Glomerular visceral epithelial cell (primary cell): ENCODE results near the gene RUBCN.
A peak's percentile ranks its signal among the peaks of the same experiment; 100 is the strongest.

Experiments used
- DNase-seq: peaks from one replicate; pipeline ENCODE4 v3.0.0-alpha.2; 2016; ENCODE audit errors: extremely low spot score

Gene RUBCN

GRCh38 chr3:197736491-197737318, at the start of gene RUBCN:
Gene RUBCN (minus strand): TSS chr3:197736904. CDS start chr3:197736719, 185 bp downstream.
- peak; percentile 94 for DNase-seq

GRCh38 chr3:197784019-197784585, 47.4 kb upstream of the RUBCN start:
- DNase-seq, result no peak

DNA sequence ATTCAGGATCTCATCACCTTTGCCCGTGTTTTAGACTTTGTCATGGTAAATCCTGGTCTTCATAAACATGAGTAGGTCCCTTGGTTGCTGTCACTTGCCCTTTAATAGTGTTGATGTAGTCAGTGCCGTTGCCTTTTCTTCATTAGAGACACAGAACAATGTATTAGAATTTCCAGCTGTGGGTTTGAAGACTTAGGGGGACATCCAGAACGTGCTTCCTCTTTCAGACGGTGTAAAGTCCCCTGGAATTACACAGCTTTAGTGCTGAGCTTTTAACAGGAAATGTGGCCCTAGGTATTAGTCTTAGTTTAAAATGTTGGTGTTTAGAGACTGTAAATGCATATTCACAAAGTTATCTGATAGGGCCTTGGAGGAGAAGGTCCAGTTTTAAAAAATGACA, 45.5 kb upstream of the RUBCN start:
- DNase-seq, result no peak

- DNase-seq, result no peak
These were observed 38.6 kb upstream of the RUBCN start for GRCh38 chr3:197775317-197775716.

- DNase-seq, result no peak
These were observed 25.1 kb upstream of the RUBCN start for GRCh38 chr3:197761784-197762183.

- no peak for DNase-seq
These were observed 21.8 kb upstream of the RUBCN start for GRCh38 chr3:197758512-197758911.

GRCh38 chr3:197756704-197757103, 20.0 kb upstream of the RUBCN start:
- no peak for DNase-seq

GRCh38 chr3:197753263-197753662, 16.6 kb upstream of the RUBCN start:
- DNase-seq, result no peak

- DNase-seq, result no peak
These were observed 15.4 kb upstream of the RUBCN start for GRCh38 chr3:197752107-197752506.

GRCh38 chr3:197750858-197751737, 14.4 kb upstream of the RUBCN start:
- DNase-seq, result peak; percentile 50

GRCh38 chr3:197750396-197750831, 13.7 kb upstream of the RUBCN start:
- peak; percentile 58 for DNase-seq

DNA sequence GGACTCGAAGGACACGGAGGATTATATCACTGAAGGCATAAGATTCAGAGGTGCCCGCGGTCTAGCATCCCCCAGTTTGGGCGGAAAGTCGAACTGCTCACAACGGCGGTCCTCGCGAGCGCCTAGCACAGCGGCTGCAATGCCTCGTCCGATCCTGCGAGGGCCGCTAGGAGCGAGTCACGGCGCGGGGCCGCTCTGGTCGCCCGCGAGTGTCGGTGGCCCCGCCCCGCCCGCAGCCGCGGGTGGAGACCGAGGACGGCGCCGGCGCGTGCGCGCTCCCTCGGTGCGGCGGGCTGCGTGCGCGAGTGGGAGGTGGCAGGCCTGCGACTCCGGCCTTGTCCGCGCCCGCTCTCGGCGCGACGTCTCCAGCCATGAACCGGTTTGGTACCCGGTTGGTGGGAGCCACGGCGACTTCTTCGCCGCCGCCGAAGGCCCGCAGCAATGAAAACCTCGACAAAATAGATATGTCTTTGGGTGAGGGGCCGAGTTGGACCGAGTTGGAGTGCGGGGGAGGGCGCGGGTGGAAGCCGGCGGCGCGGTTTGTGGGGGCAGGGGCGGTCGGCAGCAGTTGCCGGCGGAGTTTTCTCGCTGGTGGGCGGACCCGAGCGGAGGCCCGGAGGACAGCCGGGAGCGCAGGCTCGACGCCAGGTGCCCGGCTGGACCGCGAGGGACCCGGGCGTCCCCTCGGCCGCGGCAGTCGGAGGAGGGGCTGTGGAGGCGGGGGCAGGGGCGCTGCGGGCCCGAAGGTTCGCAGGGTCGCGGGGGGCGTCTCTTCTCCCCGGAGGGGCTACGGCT, 13.1 kb upstream of the RUBCN start, which contains the start of gene FYTTD1:
Gene FYTTD1 (plus strand): TSS at position 283 of the 795 bp plus-strand sequence. CDS start 89 bp downstream, at position 372.
- peak; percentile 89 for DNase-seq

- DNase-seq, result no peak
These were observed 12.6 kb upstream of the RUBCN start for GRCh38 chr3:197749315-197749600.

GRCh38 chr3:197748597-197749314, 12.1 kb upstream of the RUBCN start:
- DNase-seq, result no peak

GRCh38 chr3:197746801-197747237, 10.1 kb upstream of the RUBCN start:
- DNase-seq, result no peak

DNA sequence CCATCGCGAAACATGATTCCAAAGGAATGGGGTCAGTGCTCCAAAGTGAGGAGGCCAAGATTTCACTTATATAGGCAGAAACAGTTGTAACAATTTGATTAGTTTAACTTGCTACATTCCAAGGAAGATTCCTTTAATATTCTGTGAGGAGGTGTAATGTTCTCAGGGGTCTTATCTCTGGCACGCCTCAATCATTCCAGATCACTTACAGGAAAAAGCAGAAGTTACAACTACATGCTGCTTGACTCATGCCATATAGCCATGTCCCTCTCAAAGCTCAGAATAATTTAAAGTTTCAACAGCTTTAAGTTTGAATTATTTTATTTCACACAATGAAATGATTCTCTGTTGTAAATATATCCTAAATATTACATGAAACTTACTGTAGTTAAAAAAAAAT, 9.5 kb upstream of the RUBCN start:
- DNase-seq, result no peak

- DNase-seq, result no peak
These were observed 6.1 kb upstream of the RUBCN start for GRCh38 chr3:197742787-197743186.

- no peak for DNase-seq
These were observed 1.2 kb upstream of the RUBCN start for GRCh38 chr3:197737749-197738462.

DNA sequence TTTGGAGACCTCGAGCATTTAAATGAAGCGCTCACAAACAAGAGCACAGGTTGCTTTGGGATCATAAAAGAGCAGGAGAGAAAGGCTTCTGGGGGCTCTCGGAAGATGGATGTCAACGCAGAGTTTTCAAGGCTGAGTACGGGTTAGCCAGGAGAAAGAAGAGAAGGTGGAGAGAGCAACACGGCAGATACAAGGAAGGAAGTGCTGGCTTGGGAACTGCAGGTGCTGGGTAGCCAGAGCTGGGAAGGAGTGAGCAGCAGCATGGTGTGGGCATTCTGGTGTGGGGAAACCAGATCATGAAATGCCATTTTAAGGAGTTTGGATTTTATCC, 580 bp upstream of the RUBCN start:
- no peak for DNase-seq

DNA sequence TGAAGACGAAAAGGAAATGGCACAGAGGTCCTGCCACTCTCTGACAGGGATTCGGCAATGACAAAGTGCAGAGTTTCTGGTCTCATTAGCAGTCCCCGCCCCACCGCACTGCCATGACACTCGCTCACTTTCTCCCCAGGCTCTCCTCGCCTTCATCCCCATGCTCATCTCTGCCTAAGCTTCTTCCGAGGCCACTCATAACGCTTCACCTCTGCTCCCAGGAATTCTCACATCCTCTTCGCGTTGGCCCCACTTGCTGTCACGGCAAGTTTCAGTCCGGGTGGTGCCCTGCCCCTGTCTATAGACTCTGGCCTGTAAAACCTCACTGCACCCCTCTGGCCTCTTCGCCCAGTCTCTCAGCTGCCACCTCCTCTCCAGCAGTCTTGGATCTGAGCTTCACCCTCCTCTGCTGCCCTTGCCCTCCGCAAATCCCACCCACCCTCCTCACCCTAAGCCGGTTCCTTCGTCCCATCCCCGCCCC, 654 bp downstream of the RUBCN start:
- peak; percentile 40 for DNase-seq
